Tibial nerve (tissue), 4 donors: ENCODE data around the gene CLN3.

Source experiments
- CTCF ChIP-seq, 5 experiments: fragments of 200-600 bp in 3 of 5; fragments of 450-650 bp in 2 of 5; sonication (generic) in 3 of 5; IDR thresholded peaks; one replicate each; pipeline ENCODE4 v1.5.1; 2016 to 2019; ENCODE audit warnings: antibody characterized with exemption in 5 of 5, mild to moderate bottlenecking in 3 of 5, moderate library complexity in 2 of 5
- EP300 ChIP-seq, 2 donors: sonication (generic); formaldehyde crosslinking; IDR thresholded peaks; one replicate each; pipeline ENCODE4 v1.6.1; 2017; ENCODE audit warnings: antibody characterized with exemption in 2 of 2, mild to moderate bottlenecking in 1 of 2

- no peak for TF ChIP-seq CTCF (IDR thresholded peaks at IDR 0.05)
- TF ChIP-seq EP300 (IDR thresholded peaks at IDR 0.05): no peak
These were observed 6.2 kb upstream of the CLN3 start for GRCh38 chr16:28497861-28498599.
